ENCODE results near the gene GPR21.

The GPR21 gene, protein sequence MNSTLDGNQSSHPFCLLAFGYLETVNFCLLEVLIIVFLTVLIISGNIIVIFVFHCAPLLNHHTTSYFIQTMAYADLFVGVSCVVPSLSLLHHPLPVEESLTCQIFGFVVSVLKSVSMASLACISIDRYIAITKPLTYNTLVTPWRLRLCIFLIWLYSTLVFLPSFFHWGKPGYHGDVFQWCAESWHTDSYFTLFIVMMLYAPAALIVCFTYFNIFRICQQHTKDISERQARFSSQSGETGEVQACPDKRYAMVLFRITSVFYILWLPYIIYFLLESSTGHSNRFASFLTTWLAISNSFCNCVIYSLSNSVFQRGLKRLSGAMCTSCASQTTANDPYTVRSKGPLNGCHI

DNA sequence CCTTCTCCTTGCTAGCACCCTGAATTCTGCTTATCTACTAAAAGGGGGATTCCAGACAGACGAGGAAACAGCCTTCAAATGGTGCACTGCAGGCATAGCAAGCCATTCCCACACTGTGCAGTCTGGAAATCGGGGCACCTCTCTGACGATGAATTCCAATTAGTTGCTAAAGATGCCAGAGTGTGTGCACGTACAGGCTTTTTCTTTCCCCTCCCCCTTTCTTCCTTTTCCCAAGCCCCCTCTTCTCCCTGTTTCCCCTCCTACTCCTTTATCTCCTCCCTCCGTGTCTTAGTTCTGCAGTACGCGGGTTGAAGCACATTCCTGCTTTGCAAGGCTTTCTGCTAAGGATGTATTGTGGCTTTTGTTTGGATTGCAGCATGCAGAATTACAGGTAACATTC lies at the start of gene GPR21:
GPR21 (plus strand) TSS at position 316 of the 400 bp plus-strand sequence. CDS start 900 bp downstream, outside the sequence.
- in situ Hi-C loops (cut with MboI; ENCODE audit: low sequenced_read_pairs) = no loop called here

DNA sequence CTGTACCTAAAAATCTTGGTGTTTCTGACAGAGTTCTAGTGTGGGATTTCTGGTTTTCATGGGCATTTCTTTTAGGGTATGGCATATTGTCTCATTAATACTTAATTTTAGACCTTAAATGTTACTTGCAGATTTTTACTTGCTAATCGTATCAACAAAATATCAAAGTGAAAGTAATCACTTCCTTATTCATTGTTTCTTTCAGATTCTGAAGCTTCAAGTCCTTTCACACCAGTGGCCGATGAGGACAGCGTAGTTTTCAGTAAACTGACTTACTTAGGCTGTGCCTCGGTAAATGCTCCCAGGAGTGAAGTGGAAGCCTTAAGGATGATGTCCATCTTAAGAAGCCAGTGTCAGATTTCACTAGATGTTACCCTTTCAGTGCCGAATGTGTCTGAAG lies 47.5 kb upstream of the GPR21 start:
- in situ Hi-C loops (cut with MboI; ENCODE audit: low sequenced_read_pairs) = no loop called here

DNA sequence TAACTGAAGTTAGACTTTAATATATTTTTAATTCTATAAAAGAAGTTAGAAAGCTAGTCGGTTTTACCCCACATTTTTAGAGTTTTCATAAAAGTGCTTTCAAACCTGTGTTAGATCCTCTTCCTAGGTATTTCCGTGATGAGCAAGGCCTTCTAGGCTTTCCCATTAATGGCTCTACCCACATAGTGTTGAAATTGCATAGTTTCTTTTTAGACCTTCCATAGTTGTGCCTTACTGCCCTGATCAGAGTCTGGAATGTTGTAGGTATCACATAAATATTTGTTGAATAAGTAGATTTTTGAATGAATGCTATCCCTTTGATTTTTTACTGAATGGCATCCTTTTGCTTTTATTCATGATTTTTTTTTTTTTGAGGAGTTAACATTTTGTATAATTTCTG lies 45.3 kb upstream of the GPR21 start:
- in situ Hi-C loops (cut with MboI; ENCODE audit: low sequenced_read_pairs) = no loop called here

DNA sequence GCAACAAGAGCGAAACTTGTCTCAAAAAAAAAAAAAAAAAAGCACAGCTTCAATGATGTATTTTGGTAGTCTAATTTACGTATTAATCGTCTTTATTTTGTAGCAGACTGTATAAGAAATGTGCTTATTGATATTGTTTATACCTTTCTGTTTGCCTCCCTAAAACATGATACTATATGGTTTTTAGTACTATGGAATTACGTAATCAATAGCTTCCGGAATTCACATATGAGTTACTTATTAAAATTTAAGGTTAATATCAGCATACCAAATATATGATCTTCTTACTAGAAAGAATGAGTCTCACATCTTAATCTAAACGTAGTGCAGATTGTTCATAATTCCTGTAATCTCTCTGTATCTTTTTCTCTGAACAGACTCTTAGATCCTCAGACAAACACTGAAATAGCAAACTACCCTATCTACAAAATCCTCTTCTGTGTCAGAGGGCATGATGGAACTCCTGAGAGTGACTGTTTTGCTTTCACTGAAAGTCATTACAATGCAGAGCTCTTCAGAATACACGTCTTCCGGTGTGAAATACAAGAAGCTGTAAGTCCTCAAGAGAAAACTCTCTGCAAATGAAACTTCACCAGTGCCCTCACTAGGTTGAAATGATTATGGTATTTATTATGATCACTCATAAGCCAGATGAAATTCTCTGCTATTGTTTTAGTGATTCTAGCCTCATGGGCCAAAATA lies 44.4 kb upstream of the GPR21 start:
- in situ Hi-C loops (cut with MboI; ENCODE audit: low sequenced_read_pairs) = no loop called here

DNA sequence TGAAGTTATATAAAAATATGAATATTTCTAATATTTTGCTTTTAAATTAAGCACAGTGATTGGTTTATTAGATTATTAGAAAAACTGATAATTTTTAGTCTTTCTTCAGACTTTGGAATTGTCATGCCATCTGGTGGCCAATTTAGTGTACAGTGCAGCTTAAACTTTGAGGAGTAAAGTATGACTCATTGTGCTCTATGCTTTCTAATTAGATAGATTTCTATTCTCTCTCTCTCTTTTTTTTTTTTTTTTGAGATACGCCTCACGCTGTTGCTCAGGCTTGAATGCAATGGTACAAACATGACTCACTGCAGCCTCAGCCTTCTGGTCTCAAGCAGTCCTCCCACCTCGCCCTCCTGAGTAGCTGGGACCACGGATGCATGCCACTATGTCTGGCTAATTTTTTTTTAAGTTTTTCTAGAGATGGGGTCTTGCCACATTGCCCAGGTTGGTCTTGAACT lies 42.1 kb upstream of the GPR21 start:
- in situ Hi-C loops (cut with MboI; ENCODE audit: low sequenced_read_pairs) = no loop called here

DNA sequence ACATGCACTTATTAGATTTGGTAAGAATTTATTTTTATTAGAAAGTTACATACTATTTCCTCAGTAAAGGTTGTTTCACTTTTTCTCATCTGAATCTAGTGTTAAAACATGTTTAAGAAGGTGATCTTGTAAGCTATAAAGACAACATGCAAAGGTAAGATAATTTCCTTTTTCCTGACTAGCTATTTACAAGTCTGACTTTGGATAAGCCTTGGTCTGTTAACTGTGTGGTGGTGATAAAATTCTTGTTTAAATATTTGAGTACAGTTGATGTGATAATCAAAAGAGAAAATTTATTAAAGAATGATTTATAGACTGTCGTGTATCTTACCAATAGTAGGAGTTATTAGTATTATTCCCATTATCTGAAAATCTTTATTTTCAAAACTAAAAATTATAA lies 36.9 kb upstream of the GPR21 start:
- in situ Hi-C loops (cut with MboI; ENCODE audit: low sequenced_read_pairs) = no loop called here

DNA sequence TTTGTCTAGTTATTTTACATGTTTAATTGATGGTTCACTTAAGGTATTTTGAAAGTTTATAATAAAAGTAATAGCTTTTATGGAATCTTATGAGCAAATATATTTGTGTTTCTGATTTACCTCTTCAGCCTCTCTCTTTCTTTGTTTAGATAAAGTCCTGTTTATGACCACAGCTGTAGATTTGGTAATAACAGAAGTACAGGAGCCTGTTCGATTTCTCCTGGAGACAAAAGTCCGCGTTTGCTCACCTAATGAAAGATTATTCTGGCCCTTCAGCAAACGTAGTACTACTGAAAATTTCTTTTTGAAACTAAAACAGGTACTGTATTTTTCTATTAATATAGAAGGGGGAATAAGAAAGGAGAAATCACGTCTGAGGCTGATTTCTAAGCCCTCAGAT lies 35.0 kb upstream of the GPR21 start:
- in situ Hi-C loops (cut with MboI; ENCODE audit: low sequenced_read_pairs) = no loop called here

DNA sequence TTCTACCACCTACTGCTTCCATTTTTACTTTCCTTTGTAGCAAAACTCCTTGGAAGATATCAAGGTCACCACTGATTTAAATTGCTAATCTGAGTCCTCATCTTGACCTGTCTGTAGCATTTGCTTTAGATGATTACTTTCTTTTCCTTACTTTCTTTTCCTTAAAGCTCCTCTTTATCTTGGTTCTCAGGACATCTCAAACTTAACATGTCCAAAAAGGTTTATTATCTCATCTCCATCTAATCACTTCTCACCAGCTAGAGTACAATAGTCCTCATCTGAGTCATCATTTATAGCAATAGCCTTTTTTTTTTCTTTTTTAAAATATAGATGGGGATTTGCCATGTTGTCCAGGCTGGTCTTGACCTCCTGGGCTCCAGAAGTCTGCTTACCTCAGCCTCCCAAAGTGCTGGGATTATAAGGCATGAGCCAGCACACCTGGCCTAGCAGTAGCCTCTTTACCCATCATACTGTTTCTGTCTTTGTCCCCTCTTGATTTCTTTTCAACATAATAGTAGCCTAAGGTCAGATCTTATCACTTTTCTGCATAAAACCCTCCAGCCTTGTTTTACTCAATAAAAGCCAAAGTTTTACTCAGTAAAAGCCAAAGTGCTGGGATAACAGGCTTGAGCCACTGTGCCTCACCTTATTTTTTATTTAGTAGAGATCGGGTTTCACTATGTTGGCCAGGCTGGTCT lies 32.9 kb upstream of the GPR21 start:
- in situ Hi-C loops (cut with MboI; ENCODE audit: low sequenced_read_pairs) = no loop called here

DNA sequence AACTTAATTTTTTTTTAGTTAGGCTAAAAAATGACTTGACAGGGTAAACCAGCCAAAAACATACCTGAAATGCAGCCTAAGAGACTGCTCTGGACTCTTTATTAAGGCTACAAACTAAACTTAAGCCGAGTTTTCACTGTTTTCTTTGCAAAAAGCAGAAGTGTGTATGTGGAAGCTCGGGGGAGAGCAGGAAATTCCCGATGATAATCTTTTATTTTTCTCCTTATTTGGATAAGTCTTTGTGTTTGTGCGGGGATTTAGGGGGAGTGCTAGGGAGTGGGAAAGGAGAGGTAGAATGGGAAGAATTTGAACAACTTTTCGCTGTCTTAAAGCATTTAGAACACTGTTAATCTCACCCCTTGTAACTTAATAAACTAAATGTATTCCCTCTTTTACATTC lies 30.7 kb upstream of the GPR21 start:
- in situ Hi-C loops (cut with MboI; ENCODE audit: low sequenced_read_pairs) = no loop called here

DNA sequence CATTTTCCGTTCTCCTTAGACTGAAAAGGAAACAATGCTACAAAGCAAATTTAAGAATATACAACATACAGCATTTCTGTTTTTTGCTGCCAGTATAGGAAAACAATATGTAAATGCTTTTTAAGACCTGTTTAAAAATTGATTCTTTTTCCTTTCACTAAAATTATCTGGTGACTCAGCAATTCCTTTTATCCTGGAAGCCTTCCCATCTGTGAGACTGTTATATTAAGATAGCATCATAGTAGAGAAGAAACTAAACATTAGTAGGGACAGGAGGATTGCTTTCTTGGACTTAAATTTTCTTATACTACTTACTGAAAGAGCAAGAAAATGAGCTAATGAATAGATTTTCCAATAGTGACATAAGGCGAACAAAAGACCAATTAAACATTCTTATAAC lies 30.0 kb upstream of the GPR21 start:
- in situ Hi-C loops (cut with MboI; ENCODE audit: low sequenced_read_pairs) = no loop called here

DNA sequence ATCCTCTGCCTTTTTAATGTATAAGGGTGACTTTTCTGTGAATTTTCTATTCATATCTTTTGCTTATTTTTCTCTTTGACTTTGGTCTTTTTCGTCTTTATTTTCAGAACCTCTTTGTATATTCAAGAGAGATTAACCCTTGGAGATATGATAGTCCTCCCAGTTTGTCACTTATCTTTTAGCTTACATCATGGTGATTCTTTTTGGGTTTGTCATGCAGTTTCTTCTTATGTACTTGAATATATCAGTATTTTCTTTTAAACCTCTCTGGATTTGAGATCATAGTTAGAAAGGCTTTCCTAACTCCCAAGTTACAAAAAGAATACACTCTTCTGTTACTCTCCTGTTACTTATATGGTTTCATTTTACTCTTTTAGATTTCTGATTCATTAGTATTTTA lies 27.5 kb upstream of the GPR21 start:
- in situ Hi-C loops (cut with MboI; ENCODE audit: low sequenced_read_pairs) = no loop called here

DNA sequence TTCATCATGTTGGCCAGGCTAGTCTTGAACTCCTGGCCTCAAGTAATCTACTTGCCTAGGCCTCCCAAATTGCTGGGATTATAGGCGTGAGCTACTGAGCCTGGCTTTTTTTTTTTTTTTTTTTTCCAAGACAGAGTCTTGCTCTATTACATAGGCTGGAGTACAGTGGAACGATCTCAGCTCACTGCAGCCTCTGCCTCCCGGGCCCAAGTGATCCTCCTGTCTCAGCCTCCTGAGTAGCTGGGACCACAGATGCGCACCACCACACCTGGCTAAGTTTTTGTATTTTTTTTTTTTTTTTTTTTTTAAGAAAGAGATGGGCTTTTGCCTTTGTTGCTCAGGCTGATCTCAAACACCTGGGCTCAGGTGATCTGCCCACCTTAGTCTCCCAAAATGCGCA lies 26.2 kb upstream of the GPR21 start:
- in situ Hi-C loops (cut with MboI; ENCODE audit: low sequenced_read_pairs) = no loop called here

DNA sequence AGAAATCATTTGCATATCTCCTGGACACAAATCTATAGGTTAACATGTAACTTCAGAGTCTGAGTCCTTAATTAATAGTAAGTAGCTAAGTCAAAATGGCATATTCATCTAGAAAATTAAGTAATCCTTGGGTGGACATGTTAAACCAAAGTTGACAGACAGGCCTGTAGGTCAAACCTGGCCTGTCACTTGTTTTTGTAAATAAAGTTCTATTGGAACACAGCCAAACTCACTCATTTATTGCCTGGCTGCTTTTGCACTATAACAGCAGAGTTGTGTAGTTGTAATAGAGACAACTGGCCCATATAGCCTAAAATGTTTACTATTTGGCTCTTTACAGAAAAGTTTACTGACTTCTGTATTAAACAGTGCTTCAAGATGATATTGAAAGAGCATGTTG lies 24.6 kb upstream of the GPR21 start:
- in situ Hi-C loops (cut with MboI; ENCODE audit: low sequenced_read_pairs) = no loop called here

DNA sequence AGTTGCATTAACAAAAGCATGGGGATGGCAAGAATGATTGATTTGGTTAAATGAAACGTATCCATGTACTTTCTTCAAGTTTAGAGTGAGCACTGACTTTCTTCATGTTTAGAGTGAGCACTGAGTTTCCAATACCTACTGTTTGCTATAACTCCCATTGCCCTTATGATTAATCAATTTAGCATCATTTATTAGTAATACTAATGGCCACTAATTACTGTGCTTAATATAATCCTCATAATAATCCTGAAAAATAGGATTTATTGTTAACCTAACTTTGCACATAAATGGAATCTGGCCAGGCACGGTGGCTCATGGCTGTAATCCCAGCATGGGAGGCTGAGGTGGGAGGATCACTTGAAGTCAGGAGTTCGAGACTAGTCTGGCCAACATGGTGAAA lies 22.1 kb upstream of the GPR21 start:
- in situ Hi-C loops (cut with MboI; ENCODE audit: low sequenced_read_pairs) = no loop called here

DNA sequence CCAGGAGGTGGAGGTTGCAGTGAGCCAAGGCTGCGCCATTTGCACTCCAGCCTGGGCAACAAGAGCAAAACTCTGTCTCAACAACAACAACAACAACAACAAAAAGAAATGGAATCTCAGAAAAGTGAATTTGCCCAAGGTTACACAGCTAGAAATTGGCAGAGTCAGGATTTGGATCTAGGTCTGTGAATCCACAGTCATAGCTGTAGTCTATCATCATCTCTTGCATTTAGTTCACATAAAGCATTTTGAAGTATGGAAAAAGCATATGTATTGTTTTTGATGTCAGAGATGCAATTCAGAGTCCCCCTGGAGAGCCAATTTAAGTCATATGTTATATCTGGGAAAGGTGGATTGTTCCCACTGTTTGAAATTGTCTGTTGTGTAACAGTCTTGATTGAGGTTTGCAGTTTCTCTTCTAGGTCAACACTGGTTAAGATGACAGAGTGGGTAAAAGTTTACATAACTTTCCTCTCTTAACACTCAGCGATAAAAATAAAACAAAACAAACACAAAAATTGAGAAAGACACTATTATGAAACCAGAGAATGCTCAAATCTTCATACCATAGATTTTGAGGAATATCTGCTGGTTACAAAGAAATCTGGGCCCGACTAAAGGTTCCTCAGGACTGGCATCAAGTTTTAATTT lies 21.5 kb upstream of the GPR21 start:
- in situ Hi-C loops (cut with MboI; ENCODE audit: low sequenced_read_pairs) = no loop called here

DNA sequence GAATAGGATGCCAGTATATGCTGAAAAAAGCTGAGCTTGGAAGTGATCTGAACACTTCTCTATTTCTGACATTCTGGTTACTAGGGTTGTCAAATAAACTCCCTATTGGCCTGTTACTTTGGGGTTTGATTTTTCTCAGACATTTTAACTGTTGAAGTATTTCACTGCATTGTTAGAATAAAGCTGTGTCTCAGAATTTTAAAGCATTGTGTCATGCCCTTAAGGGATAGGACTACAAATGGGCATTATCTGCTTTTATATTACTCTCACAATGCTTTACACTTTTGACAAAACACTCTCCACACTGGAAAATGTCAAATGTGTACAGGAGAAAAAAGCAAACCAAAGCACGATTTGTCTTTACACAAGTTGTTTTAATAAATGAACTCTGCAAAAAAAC lies 16.8 kb upstream of the GPR21 start:
- in situ Hi-C loops (cut with MboI; ENCODE audit: low sequenced_read_pairs) = no loop called here

DNA sequence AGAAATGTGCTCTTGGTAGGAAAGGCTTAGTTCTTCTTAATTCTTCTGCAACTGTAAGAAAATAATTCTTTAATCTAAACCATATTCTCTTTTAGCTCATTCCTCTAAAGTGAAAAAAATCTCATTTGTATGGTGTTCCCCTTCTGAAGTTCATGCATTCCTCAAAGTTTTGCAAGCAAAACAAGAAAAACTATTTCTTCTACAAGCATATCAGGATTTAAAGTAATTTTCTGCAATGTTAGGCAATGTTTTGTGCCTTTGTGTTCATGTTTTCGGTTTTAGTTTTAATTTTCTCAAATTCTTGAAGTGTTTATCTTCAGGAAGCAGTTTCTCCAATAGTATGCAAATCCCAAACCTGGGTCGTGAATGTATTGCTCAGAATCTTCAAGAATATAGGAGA lies 12.7 kb upstream of the GPR21 start:
- in situ Hi-C loops (cut with MboI; ENCODE audit: low sequenced_read_pairs) = no loop called here

DNA sequence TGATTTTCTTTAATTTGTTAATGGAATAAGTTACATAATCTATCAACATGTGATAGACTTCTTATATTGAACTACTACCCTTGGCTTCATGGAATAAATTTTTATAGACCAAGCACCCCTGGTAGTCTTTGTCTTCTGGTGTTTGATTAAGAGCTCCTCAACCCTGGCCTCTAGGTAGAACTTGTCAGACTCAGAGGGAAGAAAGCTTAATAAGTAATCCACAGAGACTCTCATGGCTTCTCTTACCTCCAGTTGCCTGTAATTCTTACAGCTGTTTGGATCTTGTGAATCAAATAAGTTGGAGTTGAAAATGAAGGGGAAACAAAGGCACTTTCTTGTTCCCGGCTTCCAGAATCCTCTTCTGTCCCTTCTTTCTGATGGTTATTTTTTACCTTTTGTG lies 7.0 kb upstream of the GPR21 start:
- in situ Hi-C loops (cut with MboI; ENCODE audit: low sequenced_read_pairs) = no loop called here

DNA sequence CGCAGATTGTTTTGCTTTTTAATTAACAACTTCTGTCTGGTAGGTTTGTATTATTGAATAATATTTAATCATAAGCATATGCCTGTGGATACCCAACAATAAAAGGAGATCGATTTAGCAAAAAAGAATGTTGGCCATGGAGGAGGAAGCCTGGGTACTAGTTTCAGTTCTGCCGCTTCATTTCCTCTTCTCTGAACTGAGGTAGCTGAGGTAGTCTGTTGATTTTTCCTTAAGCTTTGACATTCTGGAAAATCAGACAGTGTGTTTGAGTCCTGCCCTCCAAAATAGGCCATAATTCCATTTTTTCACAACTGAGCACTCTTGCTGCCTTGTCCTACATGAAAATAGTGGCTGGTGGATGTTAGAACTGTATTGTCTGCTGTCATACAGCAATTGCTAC lies 6.0 kb upstream of the GPR21 start:
- in situ Hi-C loops (cut with MboI; ENCODE audit: low sequenced_read_pairs) = no loop called here

DNA sequence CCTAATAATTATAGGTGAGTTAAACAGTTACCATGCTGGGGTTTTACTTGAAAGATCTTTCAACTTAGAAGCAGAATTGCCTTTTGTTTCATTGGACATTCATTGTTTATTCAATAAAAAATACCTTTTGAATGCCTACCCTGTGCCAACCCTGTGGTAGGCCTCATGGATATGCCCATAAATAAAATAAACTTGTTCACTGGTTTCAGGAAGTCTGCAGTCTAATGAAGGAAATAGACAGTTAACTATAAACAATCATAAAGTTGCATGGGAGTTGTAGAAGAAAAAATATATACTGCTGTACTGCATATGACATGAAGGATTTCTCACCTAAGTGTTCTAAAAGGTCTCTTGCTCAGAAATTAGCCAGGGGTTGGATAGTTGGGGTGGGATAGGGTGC lies 5.3 kb upstream of the GPR21 start:
- in situ Hi-C loops (cut with MboI; ENCODE audit: low sequenced_read_pairs) = no loop called here

DNA sequence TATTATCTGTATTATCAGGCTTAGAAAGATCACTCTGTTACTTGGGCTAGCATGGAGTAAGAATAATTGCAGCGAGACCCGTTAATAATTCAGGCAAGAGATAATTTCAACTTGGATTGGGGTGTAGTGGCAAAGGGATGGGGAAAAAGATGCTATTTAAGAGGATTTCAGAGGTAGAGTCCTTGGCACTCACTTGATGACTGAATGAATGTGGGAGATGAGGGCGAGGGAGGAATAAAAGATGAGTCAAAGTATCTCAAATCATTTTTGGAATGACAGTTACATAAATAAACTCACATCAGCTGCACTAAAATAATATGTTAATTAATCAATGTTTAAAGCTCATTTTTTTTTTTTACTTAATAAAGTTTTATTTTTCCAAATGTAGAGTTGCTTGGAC lies 4.5 kb upstream of the GPR21 start:
- in situ Hi-C loops (cut with MboI; ENCODE audit: low sequenced_read_pairs) = no loop called here

Measured in HL-60/S4 treated with phorbol 12-myristate 13-acetate at 8.2 ng/mL for 4 days and 3 days (cell line).